HG02973 (cell line): ENCODE measurements around the gene KRT40.

Experiments
- ATAC-seq: cut with Tn5 transposase; IDR thresholded peaks from one replicate; pipeline ENCODE4 v1.9.1; 2021; ENCODE audit warnings: moderate library complexity; ENCODE audit not compliant: unreplicated experiment

The KRT40 gene

GRCh38 chr17:40953881-40954280 is 30.2 kb downstream of the KRT40 start:
- no peak for ATAC-seq

GRCh38 chr17:40952661-40953060 is 31.5 kb downstream of the KRT40 start:
- ATAC-seq, result no peak

GRCh38 chr17:40952154-40952553 is 32.0 kb downstream of the KRT40 start:
- no peak for ATAC-seq

- ATAC-seq, result no peak
Observed at GRCh38 chr17:40951011-40951622, 33.0 kb downstream of the KRT40 start.

- ATAC-seq, result no peak
Observed at GRCh38 chr17:40950176-40950575, 34.0 kb downstream of the KRT40 start.

- ATAC-seq, result no peak
Observed at GRCh38 chr17:40949418-40949817, 34.7 kb downstream of the KRT40 start.

- no peak for ATAC-seq
Observed at GRCh38 chr17:40947929-40948328, 36.2 kb downstream of the KRT40 start.

- ATAC-seq, result no peak
Observed at GRCh38 chr17:40945414-40945813, 38.7 kb downstream of the KRT40 start.

- no peak for ATAC-seq
Observed at GRCh38 chr17:40944531-40944930, 39.6 kb downstream of the KRT40 start.

GRCh38 chr17:40942553-40942952 is 41.6 kb downstream of the KRT40 start:
- no peak for ATAC-seq

- no peak for ATAC-seq
Observed at GRCh38 chr17:40940266-40940665, 43.9 kb downstream of the KRT40 start.

GRCh38 chr17:40938981-40939380 is 45.1 kb downstream of the KRT40 start:
- no peak for ATAC-seq

- no peak for ATAC-seq
Observed at GRCh38 chr17:40937384-40937819, 46.7 kb downstream of the KRT40 start, which contains the start of gene KRT23. TSS of gene KRT23 (minus strand) at chr17:40937646. CDS start at chr17:40936603, 1,043 bp downstream.

- no peak for ATAC-seq
Observed at GRCh38 chr17:40936976-40937375, 47.1 kb downstream of the KRT40 start.

GRCh38 chr17:40936437-40936971 is 47.6 kb downstream of the KRT40 start:
- no peak for ATAC-seq

- ATAC-seq, result no peak
Observed at GRCh38 chr17:40935624-40936023, 48.5 kb downstream of the KRT40 start.

GRCh38 chr17:40932608-40933007 is 51.5 kb downstream of the KRT40 start:
- no peak for ATAC-seq

- no peak for ATAC-seq
Observed at GRCh38 chr17:40931311-40931710, 52.8 kb downstream of the KRT40 start.
